D341Med (cell line): ENCODE results near the gene CRACR2A.

Source experiments
- DNase-seq: peaks from one replicate; pipeline ENCODE4 v3.0.0; 2012; ENCODE audit warnings: low spot score

The CRACR2A gene

GRCh38 chr12:3681595-3682061 is 71.3 kb downstream of the CRACR2A start:
- DNase-seq, result no peak

GRCh38 chr12:3680919-3681594 is 71.9 kb downstream of the CRACR2A start:
- DNase-seq, result no peak

GRCh38 chr12:3679831-3680230 is 73.1 kb downstream of the CRACR2A start:
- DNase-seq, result no peak

- no peak for DNase-seq
These were observed 75.3 kb downstream of the CRACR2A start for GRCh38 chr12:3677609-3678008.

- DNase-seq, result no peak
These were observed 78.8 kb downstream of the CRACR2A start for GRCh38 chr12:3673981-3674708.

GRCh38 chr12:3672113-3672509 is 80.8 kb downstream of the CRACR2A start:
- no peak for DNase-seq

- no peak for DNase-seq
These were observed 81.4 kb downstream of the CRACR2A start for GRCh38 chr12:3671330-3672112.

- DNase-seq, result no peak
These were observed 82.8 kb downstream of the CRACR2A start for GRCh38 chr12:3670083-3670620.

- DNase-seq, result no peak
These were observed 83.3 kb downstream of the CRACR2A start for GRCh38 chr12:3669594-3669993.

- no peak for DNase-seq
These were observed 84.3 kb downstream of the CRACR2A start for GRCh38 chr12:3668479-3669165.

GRCh38 chr12:3667485-3667884 is 85.4 kb downstream of the CRACR2A start:
- no peak for DNase-seq

- no peak for DNase-seq
These were observed 86.5 kb downstream of the CRACR2A start for GRCh38 chr12:3666441-3666840.

GRCh38 chr12:3662521-3662921 is 90.4 kb downstream of the CRACR2A start:
- DNase-seq, result no peak

GRCh38 chr12:3661028-3661427 is 91.9 kb downstream of the CRACR2A start:
- no peak for DNase-seq

- DNase-seq, result peak; percentile 73
These were observed 94.4 kb downstream of the CRACR2A start for GRCh38 chr12:3658327-3659163.

GRCh38 chr12:3656946-3657622 is 95.8 kb downstream of the CRACR2A start:
- no peak for DNase-seq

GRCh38 chr12:3655328-3655900 is 97.5 kb downstream of the CRACR2A start:
- DNase-seq, result peak; percentile 78

GRCh38 chr12:3651585-3652424 is 101.1 kb downstream of the CRACR2A start:
- DNase-seq, result no peak

GRCh38 chr12:3647504-3647903 is 105.4 kb downstream of the CRACR2A start:
- DNase-seq, result no peak
